CD4-positive, alpha-beta T cell treated with Interleukin-4 for 4 hours (primary cell): ENCODE data around the gene AMOTL1.
"Not testable (repeated sequence)": the region's sequence is repeated elsewhere in the genome, so short reads cannot be mapped to it uniquely, and the experiment has no call there.

Source experiments
- DNase-seq: peaks from one replicate; pipeline ENCODE4 v3.0.0-alpha.2; 2020

The AMOTL1 gene

GRCh38 chr11:94884376-94884775, 116.2 kb downstream of the AMOTL1 start:
- no peak for DNase-seq

- no peak for DNase-seq
These were observed 117.0 kb downstream of the AMOTL1 start for GRCh38 chr11:94885133-94885532.

- no peak for DNase-seq
These were observed 117.4 kb downstream of the AMOTL1 start for GRCh38 chr11:94885581-94885980.

- no peak for DNase-seq
These were observed 120.0 kb downstream of the AMOTL1 start for GRCh38 chr11:94888204-94888603.

- no peak for DNase-seq
These were observed 127.3 kb downstream of the AMOTL1 start for GRCh38 chr11:94895451-94895850.

- DNase-seq = no peak
These were observed 127.8 kb downstream of the AMOTL1 start for GRCh38 chr11:94895971-94896370.

GRCh38 chr11:94897330-94897768, 129.2 kb downstream of the AMOTL1 start:
- DNase-seq = peak; percentile 20

- DNase-seq = no peak
These were observed 139.1 kb downstream of the AMOTL1 start for GRCh38 chr11:94907226-94907625.

GRCh38 chr11:94909371-94909820, 141.2 kb downstream of the AMOTL1 start:
- DNase-seq = no peak

- no peak for DNase-seq
These were observed 142.1 kb downstream of the AMOTL1 start for GRCh38 chr11:94910270-94910669.

GRCh38 chr11:94910779-94911178, 142.6 kb downstream of the AMOTL1 start:
- DNase-seq = no peak

GRCh38 chr11:94912806-94913205, 144.7 kb downstream of the AMOTL1 start:
- DNase-seq = no peak

- not testable (repeated sequence) for DNase-seq
These were observed 145.7 kb downstream of the AMOTL1 start for GRCh38 chr11:94913718-94914394.

GRCh38 chr11:94920311-94920710, 152.2 kb downstream of the AMOTL1 start:
- no peak for DNase-seq

- no peak for DNase-seq
These were observed 154.3 kb downstream of the AMOTL1 start for GRCh38 chr11:94922321-94923003.

- no peak for DNase-seq
These were observed 154.8 kb downstream of the AMOTL1 start for GRCh38 chr11:94923004-94923334.

- peak; percentile 3 for DNase-seq
These were observed 156.0 kb downstream of the AMOTL1 start for GRCh38 chr11:94924171-94924572.

- peak; percentile 25 for DNase-seq
These were observed 156.5 kb downstream of the AMOTL1 start for GRCh38 chr11:94924612-94925011.

- DNase-seq = peak; percentile 4
These were observed 157.5 kb downstream of the AMOTL1 start for GRCh38 chr11:94925422-94926270.

GRCh38 chr11:94926271-94926625, 158.1 kb downstream of the AMOTL1 start:
- no peak for DNase-seq
